Small intestine (tissue), 7 donors: ENCODE measurements around the gene THAP10. TPM values are rescaled to one million over a fixed set of nuclear protein-coding genes. Genes with fewer than 3 reads are reported as not detected.

Experiments
- DNase-seq, 2 donors: peaks; one replicate each; pipeline versions ENCODE4 v3.0.0 to v3.0.0-alpha.2; 2013
- FAIRE-seq: peaks from 2 replicates; lab custom pipeline; 2012; peaks lifted over from hg19 to GRCh38; lab: Jason Lieb, UNC
- H3K27ac ChIP-seq, 3 donors: one replicate each; pipeline ENCODE4 v1.5.1; 2013; ENCODE audit warnings: low read length in 2 of 3, mild to moderate bottlenecking in 2 of 3, control low read depth in 1 of 3, inconsistent platforms in 1 of 3, low read depth in 1 of 3, moderate library complexity in 1 of 3
- H3K27me3 ChIP-seq, 3 donors: one replicate each; pipeline ENCODE4 v1.6.1; 2013; ENCODE audit warnings: low read length in 3 of 3, inconsistent platforms in 1 of 3; ENCODE audit not compliant: control insufficient read depth in 3 of 3, insufficient read depth in 3 of 3
- H3K36me3 ChIP-seq, 3 donors: one replicate each; pipeline ENCODE4 v1.6.1; 2013; ENCODE audit warnings: low read length in 3 of 3, inconsistent platforms in 1 of 3, low read depth in 1 of 3, mild to moderate bottlenecking in 1 of 3, moderate library complexity in 1 of 3; ENCODE audit not compliant: control insufficient read depth in 3 of 3, insufficient read depth in 2 of 3
- H3K4me1 ChIP-seq, 3 donors: one replicate each; pipeline ENCODE4 v1.6.1; 2013; ENCODE audit warnings: low read length in 2 of 3, inconsistent platforms in 1 of 3, low read depth in 1 of 3, mild to moderate bottlenecking in 1 of 3, moderate library complexity in 1 of 3; ENCODE audit not compliant: control insufficient read depth in 3 of 3, insufficient read depth in 2 of 3
- H3K4me3 ChIP-seq, 3 donors: one replicate each; pipeline ENCODE4 v1.5.1; 2013; ENCODE audit warnings: low read length in 3 of 3, control low read depth in 1 of 3, inconsistent platforms in 1 of 3, low read depth in 1 of 3, mild to moderate bottlenecking in 1 of 3, moderate library complexity in 1 of 3
- H3K9me3 ChIP-seq, 2 donors: one replicate each; pipeline ENCODE4 v1.6.1; 2013; ENCODE audit warnings: low read depth in 1 of 2, low read length in 1 of 2; ENCODE audit not compliant: control insufficient read depth in 2 of 2, insufficient read depth in 1 of 2
- WGBS, 3 donors: extraction: QIAGEN DNeasy Blood & Tissue Kit; methylation state at CpG; one replicate each; pipeline ENCODE4 v1.1.7; 2013; 5-methylcytosine and 5-hydroxymethylcytosine counted together
- polyA plus RNA-seq, 4 donors: library from polyadenylated mRNA; stranded (reverse) in 3 of 4; unstranded in 1 of 4; fragments of 200-250 nt in 3 of 4; fragments of 120-200 nt in 1 of 4; gene quantifications; one replicate each; pipeline versions ENCODE4 v1.2.1 to v1.2.3, GENCODE V29; 2013
- donor health status: healthy with polysubstance abuse.
- donor health status: control.
- donor health status: control.
- donor health status: Bipolar disorder and iron deficiency.
- donor health status: healthy.

The THAP10 gene
- polyA plus RNA-seq, 4 donors = 0.89 to 2.5 (median 1.8) TPM

DNA sequence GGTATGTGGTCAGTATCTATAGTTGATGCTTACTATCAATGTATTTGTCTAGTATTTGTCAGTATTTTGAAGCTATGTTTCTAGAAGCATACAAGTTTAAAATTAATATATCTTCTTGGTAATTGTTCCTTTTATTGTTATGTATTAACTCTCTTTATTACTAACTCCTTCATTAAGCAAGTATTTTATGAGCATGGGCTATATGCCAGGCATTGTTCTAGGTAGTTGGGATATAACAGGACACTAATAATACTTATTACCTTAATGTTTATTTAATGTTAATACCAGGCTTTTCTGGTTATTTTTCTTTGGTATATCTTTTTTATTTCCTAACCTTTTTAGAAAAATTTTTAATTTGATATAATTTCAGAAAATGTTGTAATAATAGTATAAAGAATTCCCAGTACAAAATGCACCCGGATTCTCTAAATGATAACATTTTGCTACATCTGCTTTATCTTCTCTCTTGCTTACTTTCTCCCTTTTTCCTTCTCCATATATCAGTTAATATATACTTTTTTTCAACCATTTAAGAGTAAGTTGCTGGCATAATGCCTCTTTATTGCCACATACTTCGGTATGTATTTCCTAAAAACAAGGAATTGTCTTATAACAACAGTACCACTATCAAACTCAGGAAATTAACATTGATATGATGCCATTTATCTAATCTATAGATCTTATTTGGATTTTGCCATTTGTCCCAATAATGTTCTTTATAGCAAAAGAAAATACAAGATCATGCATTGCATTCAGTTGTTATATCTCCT, 31.3 kb upstream of the THAP10 start:
- Histone ChIP-seq H3K27ac (no peak overlapping the region), H3K27me3 (no peaks in the 10 kb centered on the region), H3K9me3 (peaks cover 0 to under 1% of the 10 kb centered on the region in 2 donors), H3K4me3 (no peak overlapping the region), H3K36me3 (no peaks in the 10 kb centered on the region), H3K4me1 (no peaks in the 10 kb centered on the region)
- peak; percentile 36 for FAIRE-seq
- 12 to 62% (median 37%) methylated on average over 2 of the region's 2 CpGs for WGBS, 3 donors
- DNase-seq = peak in 1 of 2 donors; percentile 43

DNA sequence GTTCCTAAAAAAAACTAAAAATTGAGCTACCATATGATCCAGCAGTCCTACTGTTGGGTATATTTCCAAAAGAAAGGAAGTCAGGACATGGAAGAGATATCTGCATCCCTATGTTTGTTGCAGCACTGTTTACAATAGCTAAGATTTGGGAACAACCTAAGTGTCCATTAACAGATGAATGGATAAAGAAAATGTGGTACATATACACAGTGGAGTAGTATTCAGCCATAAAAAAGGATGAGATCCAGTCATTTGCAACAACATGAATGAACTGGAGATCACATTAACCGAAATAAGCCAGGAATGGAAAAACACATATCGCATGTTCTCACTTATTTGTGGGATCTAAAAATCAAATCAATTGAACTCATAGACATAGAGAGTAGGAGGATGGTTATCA, 29.9 kb upstream of the THAP10 start:
- Histone ChIP-seq H3K4me3 (no peak overlapping the region), H3K4me1 (no peaks in the 10 kb centered on the region), H3K36me3 (no peaks in the 10 kb centered on the region), H3K27ac (no peak overlapping the region), H3K27me3 (no peaks in the 10 kb centered on the region), H3K9me3 (peaks cover 0 to 8% of the 10 kb centered on the region in 2 donors)
- WGBS, 3 donors = 96 to 99% (median 97%) methylated on average over 2 of the region's 2 CpGs
- DNase-seq = no peak
- FAIRE-seq = no peak

DNA sequence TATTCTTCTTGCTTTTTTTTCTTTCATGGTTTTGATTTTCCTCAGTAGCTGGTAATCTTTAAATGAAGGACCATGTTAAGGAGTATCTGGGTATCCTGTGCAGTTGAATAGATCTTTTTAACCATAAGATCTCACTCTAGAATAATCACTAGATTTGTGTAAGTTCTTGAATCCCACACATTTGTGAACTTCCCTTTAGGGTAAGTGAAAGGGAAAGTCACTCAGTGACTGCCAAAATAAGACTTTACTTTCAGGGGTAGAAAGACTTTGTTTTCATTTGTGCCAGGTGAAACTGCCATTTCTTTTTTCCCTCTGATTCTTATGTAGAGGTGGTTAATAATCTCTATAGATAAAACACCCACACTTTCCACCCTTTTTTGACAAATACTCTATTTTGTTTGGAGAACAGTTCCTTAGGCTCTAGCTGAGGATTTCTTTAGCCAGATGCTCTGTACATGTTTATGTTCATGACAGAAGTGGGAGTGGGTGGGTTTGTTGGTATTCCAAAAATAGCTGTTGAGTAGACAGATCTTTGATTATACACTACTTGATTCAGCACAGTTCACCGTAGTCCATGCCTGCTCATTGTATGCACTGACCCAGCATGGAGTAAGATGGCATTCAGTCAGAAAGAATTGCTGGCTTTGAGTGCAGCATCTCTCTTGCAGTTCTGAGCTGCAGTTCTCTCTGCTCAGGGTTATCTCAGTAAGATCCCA, 28.9 kb upstream of the THAP10 start:
- Histone ChIP-seq H3K27ac (no peak overlapping the region), H3K4me1 (no peaks in the 10 kb centered on the region), H3K4me3 (no peak overlapping the region), H3K27me3 (no peaks in the 10 kb centered on the region), H3K36me3 (no peaks in the 10 kb centered on the region), H3K9me3 (peaks cover 0 to 13% of the 10 kb centered on the region in 2 donors)
- DNase-seq (no peak), FAIRE-seq (no peak)
- WGBS, 3 donors = 42 to 75% (median 61%) methylated on average over 1 of the region's 1 CpG

DNA sequence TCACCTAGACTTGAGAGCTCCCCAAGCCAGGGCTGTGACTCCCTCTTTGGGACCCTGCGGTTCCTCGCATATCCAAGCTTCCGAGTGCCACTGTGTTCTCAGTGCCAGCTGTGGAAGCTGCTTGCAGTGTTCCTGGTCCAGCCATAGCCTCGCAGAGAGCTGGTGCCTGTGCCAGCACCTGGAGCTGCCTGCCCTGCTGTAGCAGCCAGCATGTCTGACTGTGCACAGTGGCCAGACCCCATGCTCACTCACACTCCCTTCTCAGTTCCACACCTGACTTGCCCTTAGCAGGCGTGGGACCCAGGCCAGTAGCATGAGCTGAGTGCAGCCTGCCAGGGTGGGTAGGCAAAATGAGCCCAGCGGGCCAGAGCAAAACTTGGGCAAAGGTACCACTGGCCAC, 25.7 kb upstream of the THAP10 start:
- H3K9me3 ChIP-seq = peaks cover 0 to 13% of the 10 kb centered on the region in 2 donors
- H3K4me1 ChIP-seq = no peaks in the 10 kb centered on the region
- no peaks in the 10 kb centered on the region for H3K36me3 ChIP-seq
- H3K27me3 ChIP-seq = no peaks in the 10 kb centered on the region
- H3K4me3 ChIP-seq = no peak overlapping the region
- DNase-seq (no peak), FAIRE-seq (no peak)
- no peak overlapping the region for H3K27ac ChIP-seq
- WGBS, 3 donors = 94 to 97% (median 95%) methylated on average over 6 of the region's 6 CpGs

DNA sequence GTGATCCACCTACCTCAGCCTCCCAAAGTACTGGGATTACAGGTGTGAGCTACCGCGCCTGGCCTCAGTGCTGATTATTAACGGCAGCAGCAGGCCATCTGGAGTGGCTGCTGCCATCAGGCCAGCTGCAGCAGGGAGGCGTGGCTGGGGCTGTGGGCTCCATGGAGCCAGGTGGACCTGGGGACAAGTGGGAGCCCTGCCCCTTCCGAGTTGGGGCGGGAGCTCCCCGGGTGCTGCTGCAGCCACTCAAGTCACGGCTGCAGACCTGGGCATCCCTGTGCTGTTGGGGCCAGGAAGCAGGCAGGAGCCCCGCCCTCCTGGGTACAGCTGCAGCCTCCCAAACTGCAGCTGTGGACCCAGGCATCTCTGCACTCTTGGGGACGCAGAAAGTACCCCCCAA, 24.3 kb upstream of the THAP10 start:
- Histone ChIP-seq H3K9me3 (peaks cover 0 to 13% of the 10 kb centered on the region in 2 donors), H3K4me3 (no peak overlapping the region), H3K27ac (no peak overlapping the region), H3K27me3 (no peaks in the 10 kb centered on the region), H3K4me1 (no peaks in the 10 kb centered on the region), H3K36me3 (no peaks in the 10 kb centered on the region)
- FAIRE-seq (no peak), DNase-seq (no peak)
- WGBS, 3 donors = 86 to 93% (median 92%) methylated on average over 10 of the region's 10 CpGs

DNA sequence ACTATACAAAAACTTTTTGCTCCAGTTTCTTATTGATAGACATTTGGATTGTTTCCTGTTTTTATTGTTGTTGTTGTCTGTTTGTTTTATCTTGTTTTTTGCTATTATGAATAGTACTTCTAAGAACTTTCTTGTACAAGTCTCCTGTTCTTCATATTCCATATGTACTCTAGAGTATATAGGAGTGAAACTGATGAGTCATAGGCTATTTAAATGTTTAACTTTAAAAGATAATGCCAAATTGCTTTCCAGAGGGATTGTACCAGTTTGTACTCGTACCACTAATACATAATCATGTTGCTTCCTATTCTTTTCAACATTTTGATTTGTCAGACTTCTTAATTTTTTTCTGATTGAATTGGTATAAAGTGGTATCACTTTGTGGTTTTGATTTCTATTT, 20.0 kb upstream of the THAP10 start:
- Histone ChIP-seq H3K9me3 (peaks cover 1 to 18% of the 10 kb centered on the region in 2 donors), H3K27ac (no peak overlapping the region), H3K4me1 (no peaks in the 10 kb centered on the region), H3K27me3 (no peaks in the 10 kb centered on the region), H3K4me3 (no peak overlapping the region), H3K36me3 (no peaks in the 10 kb centered on the region)
- WGBS, 3 donors = 29 to 70% (median 38%) methylated on average over 1 of the region's 1 CpG
- FAIRE-seq (no peak), DNase-seq (peak; percentile 32 to 33)

DNA sequence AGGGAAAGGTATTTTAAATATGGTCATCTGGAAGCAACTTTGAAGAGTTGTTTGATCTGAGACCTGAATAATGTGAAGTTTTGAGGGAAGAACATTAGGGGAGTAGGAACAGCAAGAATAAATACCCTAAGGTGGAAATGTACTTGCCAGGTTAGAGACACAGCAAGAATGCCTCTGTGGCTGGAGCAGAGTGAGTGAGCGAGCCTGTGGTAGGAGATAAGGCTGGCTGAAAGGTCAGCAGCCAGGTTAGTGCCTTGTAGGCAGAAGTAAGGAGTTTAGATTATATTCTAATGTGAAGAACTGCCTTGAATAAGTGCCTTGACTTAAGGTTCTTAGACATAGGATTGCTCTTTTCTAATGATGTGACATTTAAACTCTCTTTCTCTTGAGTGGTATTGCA, 18.7 kb upstream of the THAP10 start:
- Histone ChIP-seq H3K27ac (peak overlapping the region in 1 of 3 donors; percentile 18), H3K4me1 (no peaks in the 10 kb centered on the region), H3K9me3 (peaks cover 1 to 16% of the 10 kb centered on the region in 2 donors), H3K4me3 (no peak overlapping the region), H3K27me3 (no peaks in the 10 kb centered on the region), H3K36me3 (no peaks in the 10 kb centered on the region)
- DNase-seq = peak; percentile 8 to 21
- no peak for FAIRE-seq
- WGBS, 3 donors = 48 to 84% (median 48%) methylated on average over 1 of the region's 1 CpG

DNA sequence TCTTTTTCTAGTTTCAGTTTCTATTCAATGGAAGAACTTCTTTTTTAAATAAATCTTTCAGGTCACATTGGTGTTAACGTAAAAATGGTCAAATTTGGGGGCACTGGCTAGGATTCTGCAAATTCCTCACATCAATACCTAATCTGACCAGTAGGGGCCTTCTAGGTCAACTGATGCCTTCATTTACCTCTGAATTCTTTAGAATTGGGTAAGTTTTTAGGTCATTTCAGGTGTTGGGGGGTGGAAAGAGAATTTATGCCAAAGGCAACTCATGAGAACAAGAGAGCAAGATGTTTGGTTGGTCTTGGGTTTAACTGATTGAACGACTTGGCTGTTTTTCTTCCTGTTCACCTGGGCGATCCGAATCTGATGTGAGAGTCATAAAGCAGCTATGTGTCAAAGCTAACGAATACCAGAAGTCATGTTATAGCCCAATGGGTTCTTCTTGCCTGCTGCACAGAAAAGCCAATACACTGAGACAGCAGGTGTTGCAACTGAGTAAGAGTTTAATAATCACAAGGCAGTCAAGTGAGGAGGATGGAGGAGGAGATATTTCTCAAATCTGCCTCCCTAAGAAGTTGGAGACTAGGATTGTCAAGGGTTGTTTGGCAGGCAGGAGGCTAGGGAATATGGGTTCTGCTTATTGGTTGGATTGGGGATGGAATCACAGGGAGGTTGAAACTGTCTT, 15.7 kb upstream of the THAP10 start:
- no peaks in the 10 kb centered on the region for H3K4me1 ChIP-seq
- no peaks in the 10 kb centered on the region for H3K36me3 ChIP-seq
- DNase-seq = no peak
- 92 to 94% (median 93%) methylated on average over 5 of the region's 5 CpGs for WGBS, 3 donors
- FAIRE-seq = no peak
- peaks cover 1 to 16% of the 10 kb centered on the region in 2 donors for H3K9me3 ChIP-seq
- H3K4me3 ChIP-seq = no peak overlapping the region
- H3K27ac ChIP-seq = no peak overlapping the region
- H3K27me3 ChIP-seq = no peaks in the 10 kb centered on the region
